Mucosa of stomach (tissue), 1 donor: ENCODE data around the gene PTOV1.

Source experiments
- H3K27me3 ChIP-seq: one replicate; pipeline ENCODE4 v1.7.0; 2013; ENCODE audit warnings: mild to moderate bottlenecking, low read length; ENCODE audit not compliant: control insufficient read depth, insufficient read depth
- H3K36me3 ChIP-seq: one replicate; pipeline ENCODE4 v1.7.0; 2013; ENCODE audit warnings: low read length; ENCODE audit not compliant: control insufficient read depth, insufficient read depth
- H3K4me1 ChIP-seq: one replicate; pipeline ENCODE4 v1.7.0; 2013; ENCODE audit warnings: mild to moderate bottlenecking, low read length; ENCODE audit not compliant: control insufficient read depth, insufficient read depth
- H3K4me3 ChIP-seq: one replicate; pipeline ENCODE4 v1.7.0; 2013; ENCODE audit warnings: low read length
- H3K9ac ChIP-seq: one replicate; pipeline ENCODE4 v1.7.0; 2013; ENCODE audit warnings: mild to moderate bottlenecking, low read length, moderate library complexity
- H3K9me3 ChIP-seq: one replicate; pipeline ENCODE4 v1.7.0; 2013; ENCODE audit warnings: mild to moderate bottlenecking, low read length, moderate library complexity; ENCODE audit not compliant: control insufficient read depth
- donor health status: Pancreatic carcinoma.

Gene PTOV1

DNA sequence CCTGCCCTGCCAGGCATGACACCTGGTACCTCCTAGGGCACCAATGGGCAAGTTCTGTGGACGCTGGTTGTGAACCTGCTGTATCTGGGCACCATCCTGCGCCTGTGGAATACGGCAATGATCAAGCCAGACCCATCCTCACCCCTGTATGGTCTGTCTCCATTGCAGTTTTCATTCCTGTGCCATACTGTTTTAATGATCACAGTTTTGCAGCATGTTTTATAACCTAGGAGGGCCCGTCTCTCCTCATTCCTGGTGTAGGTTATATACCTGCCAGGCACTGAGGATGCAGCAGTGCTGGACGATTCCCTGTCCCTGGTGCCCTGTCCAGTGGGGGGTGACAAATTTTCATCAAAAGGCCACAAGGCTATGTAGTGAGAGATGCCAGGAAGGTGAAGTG is 32.1 kb downstream of the PTOV1 start:
- Histone ChIP-seq H3K27me3 (no peaks in the 10 kb centered on the region), H3K4me3 (no peak overlapping the region), H3K9me3 (no peaks in the 10 kb centered on the region), H3K36me3 (peaks cover 30% of the 10 kb centered on the region), H3K9ac (no peak overlapping the region), H3K4me1 (peaks cover 16% of the 10 kb centered on the region)

GRCh38 chr19:49884109-49884508 is 33.1 kb downstream of the PTOV1 start:
- Histone ChIP-seq H3K9me3 (no peaks in the 10 kb centered on the region), H3K4me3 (no peak overlapping the region), H3K9ac (no peak overlapping the region), H3K4me1 (peaks cover 8% of the 10 kb centered on the region), H3K36me3 (peaks cover 27% of the 10 kb centered on the region), H3K27me3 (no peaks in the 10 kb centered on the region)

GRCh38 chr19:49884760-49885159 is 33.8 kb downstream of the PTOV1 start:
- Histone ChIP-seq H3K27me3 (no peaks in the 10 kb centered on the region), H3K9ac (no peak overlapping the region), H3K36me3 (peaks cover 27% of the 10 kb centered on the region)

DNA sequence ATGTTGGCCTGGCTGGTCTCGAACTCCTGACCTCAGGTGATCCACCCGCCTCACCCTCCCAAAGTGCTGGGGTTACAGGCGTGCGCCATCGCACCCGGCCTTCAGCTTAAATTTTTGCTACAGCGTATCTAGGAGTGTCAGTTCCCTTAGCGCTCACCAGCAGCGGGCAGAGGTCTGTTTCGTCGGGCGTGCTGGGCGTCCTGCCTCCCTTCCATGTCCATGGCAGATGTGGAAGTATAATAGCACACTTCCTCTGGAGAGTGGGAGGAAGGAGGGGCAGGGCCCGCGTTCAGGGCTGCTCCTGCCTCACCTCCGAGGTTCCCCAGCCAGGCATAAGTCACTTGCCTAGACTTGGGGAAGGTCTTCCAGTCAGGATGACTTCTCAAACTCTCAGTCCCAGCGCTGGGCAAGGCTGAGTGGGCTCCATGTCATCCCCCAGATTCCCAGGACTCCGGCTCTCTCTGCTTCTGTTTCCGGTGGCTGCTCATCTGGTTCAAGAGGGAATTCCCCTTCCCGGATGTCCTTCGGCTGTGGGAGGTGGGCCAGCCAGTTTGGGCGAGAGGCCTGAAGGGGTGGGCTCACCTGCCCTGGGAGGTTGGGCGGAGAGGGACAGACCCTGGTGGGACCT is 36.2 kb downstream of the PTOV1 start:
- peaks cover 6% of the 10 kb centered on the region for H3K27me3 ChIP-seq
- no peak overlapping the region for H3K4me3 ChIP-seq
- peaks cover 12% of the 10 kb centered on the region for H3K36me3 ChIP-seq
- H3K9ac ChIP-seq: no peak overlapping the region
- no peaks in the 10 kb centered on the region for H3K9me3 ChIP-seq
- H3K4me1 ChIP-seq: peaks cover 14% of the 10 kb centered on the region

More at GRCh38 chr19:49884760-49885159, 33.8 kb downstream of the PTOV1 start:
- H3K4me1 ChIP-seq: peaks cover 9% of the 10 kb centered on the region
- no peaks in the 10 kb centered on the region for H3K9me3 ChIP-seq
- no peak overlapping the region for H3K4me3 ChIP-seq

GRCh38 chr19:49887665-49888509 is 36.9 kb downstream of the PTOV1 start:
- no peak overlapping the region for H3K9ac ChIP-seq
- H3K4me1 ChIP-seq: peaks cover 14% of the 10 kb centered on the region

GRCh38 chr19:49888510-49888824 is 37.5 kb downstream of the PTOV1 start:
- Histone ChIP-seq H3K4me3 (no peak overlapping the region), H3K9ac (no peak overlapping the region), H3K36me3 (peaks cover 3% of the 10 kb centered on the region), H3K9me3 (no peaks in the 10 kb centered on the region), H3K4me1 (peaks cover 14% of the 10 kb centered on the region), H3K27me3 (peaks cover 9% of the 10 kb centered on the region)

More at GRCh38 chr19:49887665-49888509, 36.9 kb downstream of the PTOV1 start:
- H3K9me3 ChIP-seq: no peaks in the 10 kb centered on the region
- peaks cover 9% of the 10 kb centered on the region for H3K27me3 ChIP-seq
- peaks cover 8% of the 10 kb centered on the region for H3K36me3 ChIP-seq
- H3K4me3 ChIP-seq: no peak overlapping the region

- no peak overlapping the region for H3K4me3 ChIP-seq
- H3K4me1 ChIP-seq: peaks cover 14% of the 10 kb centered on the region
- H3K36me3 ChIP-seq: no peaks in the 10 kb centered on the region
- no peak overlapping the region for H3K9ac ChIP-seq
- peaks cover 9% of the 10 kb centered on the region for H3K27me3 ChIP-seq
- H3K9me3 ChIP-seq: no peaks in the 10 kb centered on the region
Observed at GRCh38 chr19:49889038-49889686, 38.2 kb downstream of the PTOV1 start.

GRCh38 chr19:49889687-49890348 is 38.9 kb downstream of the PTOV1 start:
- Histone ChIP-seq H3K27me3 (peaks cover 9% of the 10 kb centered on the region), H3K4me1 (peaks cover 14% of the 10 kb centered on the region), H3K4me3 (no peak overlapping the region), H3K36me3 (no peaks in the 10 kb centered on the region), H3K9me3 (no peaks in the 10 kb centered on the region), H3K9ac (no peak overlapping the region)

DNA sequence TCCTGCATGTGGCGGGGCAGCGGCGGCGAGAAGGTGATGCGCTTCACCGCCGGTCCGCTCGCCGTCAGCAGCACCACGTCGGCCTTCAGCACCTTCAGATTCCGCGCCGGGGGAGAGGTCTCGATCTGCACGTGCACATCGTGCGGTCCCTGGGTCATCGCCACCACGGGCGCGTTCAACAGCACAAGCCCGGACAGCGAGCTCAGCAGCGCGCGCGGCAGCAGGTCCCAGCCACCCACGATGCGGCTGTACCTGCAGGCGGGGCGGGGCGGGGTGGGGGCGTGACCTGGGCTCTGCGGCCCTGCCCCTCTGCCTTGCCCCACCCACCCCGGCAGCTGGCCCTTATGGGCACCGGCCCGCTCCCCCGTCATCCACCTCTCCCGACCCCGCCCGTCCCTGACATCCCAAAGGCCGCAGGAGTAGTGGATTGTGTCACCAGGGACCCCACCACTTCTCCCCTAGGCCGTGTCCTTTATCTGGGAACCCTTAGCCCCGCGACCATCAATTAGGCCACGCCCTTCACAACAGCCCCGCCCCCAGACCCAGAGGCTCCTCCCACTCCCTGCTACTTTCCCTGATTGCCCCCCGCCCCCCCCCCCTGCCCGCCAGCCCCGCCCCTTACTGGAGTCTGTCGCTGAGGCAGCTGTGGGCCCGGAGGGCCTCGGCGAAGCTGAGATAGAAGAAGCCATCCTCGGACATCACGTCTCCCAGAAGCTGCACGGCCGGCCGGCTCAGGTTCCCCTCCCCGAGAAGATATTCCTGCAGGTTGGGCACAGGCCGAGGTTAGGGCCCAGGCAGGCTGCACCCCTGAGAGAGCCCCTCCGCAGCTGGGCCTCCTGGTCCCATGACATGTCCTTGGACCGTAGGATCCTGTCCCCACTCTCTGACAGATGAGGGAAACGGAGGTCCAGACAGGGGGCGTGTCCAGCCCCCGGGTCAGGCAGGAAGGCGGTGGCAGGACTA is 39.7 kb downstream of the PTOV1 start:
- H3K36me3 ChIP-seq: no peaks in the 10 kb centered on the region
- peaks cover 14% of the 10 kb centered on the region for H3K4me1 ChIP-seq
- no peak overlapping the region for H3K9ac ChIP-seq
- no peak overlapping the region for H3K4me3 ChIP-seq
- H3K9me3 ChIP-seq: no peaks in the 10 kb centered on the region
- H3K27me3 ChIP-seq: peaks cover 9% of the 10 kb centered on the region

DNA sequence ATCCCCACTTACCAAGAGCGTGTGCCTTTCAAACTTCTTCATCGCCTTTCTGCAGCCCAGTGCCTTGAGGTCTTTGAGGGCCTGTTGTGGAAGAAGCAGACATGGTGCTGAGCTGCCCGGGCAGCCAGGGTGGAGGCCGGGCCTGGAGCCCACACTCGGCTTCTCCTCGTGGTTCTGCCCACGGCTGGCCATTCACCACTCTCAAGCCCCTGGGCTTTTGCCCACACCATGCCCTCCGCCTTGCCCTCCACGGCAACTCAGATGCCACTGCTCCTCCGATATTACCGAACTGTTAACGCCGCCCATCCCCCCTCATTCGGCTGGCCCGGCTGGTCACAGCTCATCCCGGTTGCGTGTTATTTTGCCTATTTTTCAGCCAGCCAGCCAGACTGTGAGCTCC is 40.4 kb downstream of the PTOV1 start:
- H3K4me1 ChIP-seq: peaks cover 14% of the 10 kb centered on the region
- peaks cover 9% of the 10 kb centered on the region for H3K27me3 ChIP-seq
- H3K9ac ChIP-seq: no peak overlapping the region
- H3K36me3 ChIP-seq: no peaks in the 10 kb centered on the region
- no peaks in the 10 kb centered on the region for H3K9me3 ChIP-seq
- H3K4me3 ChIP-seq: no peak overlapping the region

DNA sequence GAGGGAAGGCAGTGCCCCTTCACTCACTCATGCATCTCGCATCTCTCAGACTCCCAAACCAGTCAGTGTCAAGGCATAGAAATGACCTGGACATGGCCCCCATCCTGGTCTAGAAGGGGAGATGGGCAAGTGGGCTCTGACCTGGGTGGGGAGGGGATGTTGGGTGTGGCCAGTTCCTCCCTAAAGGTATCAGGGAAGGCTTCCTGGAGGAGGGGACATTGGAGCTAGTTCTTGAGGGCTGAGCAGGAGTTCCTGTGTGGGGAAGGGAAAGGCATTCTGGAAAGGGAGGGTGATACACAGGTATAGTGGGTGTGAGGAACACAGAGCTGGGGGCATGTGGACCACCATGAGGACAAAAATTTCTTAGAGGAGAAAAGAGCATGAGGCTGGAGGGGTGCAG is 41.8 kb downstream of the PTOV1 start:
- no peaks in the 10 kb centered on the region for H3K36me3 ChIP-seq
- H3K4me3 ChIP-seq: no peak overlapping the region
- H3K9me3 ChIP-seq: no peaks in the 10 kb centered on the region
- H3K9ac ChIP-seq: no peak overlapping the region
- peaks cover 9% of the 10 kb centered on the region for H3K27me3 ChIP-seq
- peaks cover 15% of the 10 kb centered on the region for H3K4me1 ChIP-seq
